Ishikawa (cell line): ENCODE data around the gene EFCAB10.

ENCODE experiments used
- EGR1 ChIP-seq: IDR thresholded peaks from 2 replicates; pipeline ENCODE4 v1.6.1; 2012
- EP300 ChIP-seq: IDR thresholded peaks from 2 replicates; pipeline ENCODE4 v1.6.1; 2012; ENCODE audit warnings: borderline replicate concordance
- FOXM1 ChIP-seq: IDR thresholded peaks from 2 replicates; pipeline ENCODE4 v1.6.1; 2012; ENCODE audit warnings: low read depth, borderline replicate concordance
- MAX ChIP-seq: IDR thresholded peaks from 2 replicates; pipeline ENCODE4 v1.6.1; 2012
- RAD21 ChIP-seq: IDR thresholded peaks from 2 replicates; pipeline ENCODE4 v1.6.1; 2012; ENCODE audit warnings: low read depth
- REST ChIP-seq: IDR thresholded peaks from 2 replicates; pipeline ENCODE4 v1.6.1; 2012; ENCODE audit warnings: low read depth, mild to moderate bottlenecking
- TAF1 ChIP-seq: IDR thresholded peaks from 2 replicates; pipeline ENCODE4 v1.6.1; 2012; ENCODE audit warnings: low read depth, mild to moderate bottlenecking
- TCF12 ChIP-seq: IDR thresholded peaks from 2 replicates; pipeline ENCODE4 v1.6.1; 2012; ENCODE audit warnings: low read depth
- TEAD4 ChIP-seq: IDR thresholded peaks from 2 replicates; pipeline ENCODE4 v1.6.1; 2012
- USF1 ChIP-seq: IDR thresholded peaks from 2 replicates; pipeline ENCODE4 v1.6.1; 2012
- YY1 ChIP-seq: IDR thresholded peaks from 2 replicates; pipeline ENCODE4 v1.6.1; 2012; ENCODE audit warnings: low read depth

GRCh38 chr7:105613611-105614330 lies 32.5 kb upstream of the EFCAB10 start:
- no peak for TF ChIP-seq REST
- TF ChIP-seq MAX, result no peak
- no peak for TF ChIP-seq TAF1
- no peak for TF ChIP-seq TEAD4
- TF ChIP-seq EP300, result no peak
- TF ChIP-seq YY1, result no peak
- no peak for TF ChIP-seq USF1
- TF ChIP-seq EGR1, result no peak
- TF ChIP-seq FOXM1, result no peak
- no peak for TF ChIP-seq TCF12
- TF ChIP-seq RAD21, result no peak
